ENCODE data around the gene RBPJ.

RBPJ gene

GRCh38 chr4:26452565-26453531 is 132.0 kb downstream of the RBPJ start:
- no peak for TF ChIP-seq CTCF (IDR thresholded peaks at IDR 0.05; ENCODE audit: insufficient read depth, low read depth, low read length, missing control alignments)
- DNase-seq (ENCODE audit: low read depth), result peak; percentile 44
- no peak overlapping the region for H3K4me3 ChIP-seq (ENCODE audit: low read length)

GRCh38 chr4:26454961-26455360 is 134.1 kb downstream of the RBPJ start:
- no peak overlapping the region for H3K4me3 ChIP-seq (ENCODE audit: low read length)
- no peak for TF ChIP-seq CTCF (IDR thresholded peaks at IDR 0.05; ENCODE audit: insufficient read depth, low read depth, low read length, missing control alignments)
- no peak for DNase-seq (ENCODE audit: low read depth)

- no peak for TF ChIP-seq CTCF (IDR thresholded peaks at IDR 0.05; ENCODE audit: insufficient read depth, low read depth, low read length, missing control alignments)
- H3K4me3 ChIP-seq (ENCODE audit: low read length), result no peak overlapping the region
- DNase-seq (ENCODE audit: low read depth), result no peak
Observed at GRCh38 chr4:26455571-26455970, 134.8 kb downstream of the RBPJ start.

GRCh38 chr4:26457412-26457811 is 136.6 kb downstream of the RBPJ start:
- no peak for DNase-seq (ENCODE audit: low read depth)
- no peak overlapping the region for H3K4me3 ChIP-seq (ENCODE audit: low read length)
- no peak for TF ChIP-seq CTCF (IDR thresholded peaks at IDR 0.05; ENCODE audit: insufficient read depth, low read depth, low read length, missing control alignments)

GRCh38 chr4:26458157-26458561 is 137.3 kb downstream of the RBPJ start:
- TF ChIP-seq CTCF (IDR thresholded peaks at IDR 0.05; ENCODE audit: insufficient read depth, low read depth, low read length, missing control alignments), result no peak
- DNase-seq (ENCODE audit: low read depth), result no peak
- H3K4me3 ChIP-seq (ENCODE audit: low read length), result no peak overlapping the region

- peak; percentile 67 for TF ChIP-seq CTCF (IDR thresholded peaks at IDR 0.05; ENCODE audit: insufficient read depth, low read depth, low read length, missing control alignments)
- no peak overlapping the region for H3K4me3 ChIP-seq (ENCODE audit: low read length)
- peak; percentile 67 for DNase-seq (ENCODE audit: low read depth)
Observed at GRCh38 chr4:26459054-26459755, 138.4 kb downstream of the RBPJ start.
